ENCODE data around the gene SLC51B. TPM values are rescaled to one million over a fixed set of nuclear protein-coding genes. Genes with fewer than 3 reads are reported as not detected.

SLC51B gene
- polyA plus RNA-seq, 1 of the 3 experiments (the other 2 are of a cell fraction) = not detected

DNA sequence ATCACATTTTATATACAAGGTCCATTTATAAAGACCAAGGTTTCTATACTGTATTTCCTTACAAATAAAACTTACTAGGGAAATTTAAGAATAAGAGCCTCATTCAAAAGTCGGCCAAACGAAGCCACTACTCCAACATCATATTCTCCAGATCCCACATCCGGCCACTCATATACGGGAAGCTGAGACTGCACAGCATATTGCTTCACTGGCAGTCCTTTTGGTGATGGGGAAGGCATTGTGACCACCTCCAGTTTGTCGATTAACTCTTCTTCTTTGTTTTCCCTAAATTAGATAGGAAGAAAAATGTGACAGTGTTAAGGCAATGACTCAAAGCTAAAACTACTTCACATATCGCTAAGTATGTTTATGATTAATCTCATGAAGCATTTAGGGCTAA, 18.4 kb upstream of the SLC51B start:
- 92% methylated on average over 6 of the region's 6 CpGs for WGBS (ENCODE audit: low lambda C conversion rate)
- no peaks in the 10 kb centered on the region for H3F3A ChIP-seq (replicated peaks; ENCODE audit: insufficient read depth)
- H2AFZ ChIP-seq (ENCODE audit: low read depth) = no peak overlapping the region
- H3K4me3 ChIP-seq (ENCODE audit: low read depth in 2 of 2, low read length in 1 of 2) = no peak overlapping the region
- no peaks in the 10 kb centered on the region for H3K9me3 ChIP-seq
- POLR2A ChIA-PET = no interaction called here
- H3K27me3 ChIP-seq (ENCODE audit: insufficient read depth) = no peaks in the 10 kb centered on the region
- H3K9me2 ChIP-seq = no peaks in the 10 kb centered on the region
- no peak for DNase-seq
- no peak overlapping the region for H3K27ac ChIP-seq (ENCODE audit: low read depth in 2 of 2, low read length in 1 of 2)
- H3K36me3 ChIP-seq (replicated peaks in 1 of 2; ENCODE audit: control insufficient read depth in 1 of 2, insufficient read depth in 2 of 2, low read length in 1 of 2) = peaks cover 30 to 32% of the 10 kb centered on the region in 2 experiments
- H3K4me1 ChIP-seq (ENCODE audit: control insufficient read depth in 1 of 2, insufficient read depth in 2 of 2, low read depth in 1 of 2, low read length in 1 of 2) = peaks cover 0 to 6% of the 10 kb centered on the region in 2 experiments; a peak in 2 of 4 replicates
- no peak overlapping the region for H3K9ac ChIP-seq
- CTCF ChIA-PET = interaction anchor here (0.8 kb wide), 1 partner anchor 8 kb away, joined by 3 read pairs; no protein-coding TSS in a partner anchor
- H3K79me2 ChIP-seq (ENCODE audit: insufficient read depth) = peaks cover 25% of the 10 kb centered on the region
- H3K4me2 ChIP-seq = no peak overlapping the region
- H4K20me1 ChIP-seq (ENCODE audit: insufficient read depth) = no peaks in the 10 kb centered on the region
- TF ChIP-seq TEAD4 (IDR thresholded peaks at IDR 0.05; ENCODE audit: borderline replicate concordance, insufficient read depth) = no peak
- no peak for TF ChIP-seq CHD2 (IDR thresholded peaks at IDR 0.05; ENCODE audit: low read length, partially characterized antibody)
- TF ChIP-seq RCOR1 (IDR thresholded peaks at IDR 0.05; ENCODE audit: low read length) = no peak
- no peak for TF ChIP-seq YY1 (IDR thresholded peaks at IDR 0.05; ENCODE audit: low read depth)
- TF ChIP-seq NRF1 (IDR thresholded peaks at IDR 0.05; ENCODE audit: low read depth, low read length) = no peak
- TF ChIP-seq, protein P1, sequence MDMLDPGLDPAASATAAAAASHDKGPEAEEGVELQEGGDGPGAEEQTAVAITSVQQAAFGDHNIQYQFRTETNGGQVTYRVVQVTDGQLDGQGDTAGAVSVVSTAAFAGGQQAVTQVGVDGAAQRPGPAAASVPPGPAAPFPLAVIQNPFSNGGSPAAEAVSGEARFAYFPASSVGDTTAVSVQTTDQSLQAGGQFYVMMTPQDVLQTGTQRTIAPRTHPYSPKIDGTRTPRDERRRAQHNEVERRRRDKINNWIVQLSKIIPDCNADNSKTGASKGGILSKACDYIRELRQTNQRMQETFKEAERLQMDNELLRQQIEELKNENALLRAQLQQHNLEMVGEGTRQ (IDR thresholded peaks at IDR 0.05; ENCODE audit: borderline replicate concordance, low read depth, low read length) = no peak
- TF ChIP-seq, protein P2, sequence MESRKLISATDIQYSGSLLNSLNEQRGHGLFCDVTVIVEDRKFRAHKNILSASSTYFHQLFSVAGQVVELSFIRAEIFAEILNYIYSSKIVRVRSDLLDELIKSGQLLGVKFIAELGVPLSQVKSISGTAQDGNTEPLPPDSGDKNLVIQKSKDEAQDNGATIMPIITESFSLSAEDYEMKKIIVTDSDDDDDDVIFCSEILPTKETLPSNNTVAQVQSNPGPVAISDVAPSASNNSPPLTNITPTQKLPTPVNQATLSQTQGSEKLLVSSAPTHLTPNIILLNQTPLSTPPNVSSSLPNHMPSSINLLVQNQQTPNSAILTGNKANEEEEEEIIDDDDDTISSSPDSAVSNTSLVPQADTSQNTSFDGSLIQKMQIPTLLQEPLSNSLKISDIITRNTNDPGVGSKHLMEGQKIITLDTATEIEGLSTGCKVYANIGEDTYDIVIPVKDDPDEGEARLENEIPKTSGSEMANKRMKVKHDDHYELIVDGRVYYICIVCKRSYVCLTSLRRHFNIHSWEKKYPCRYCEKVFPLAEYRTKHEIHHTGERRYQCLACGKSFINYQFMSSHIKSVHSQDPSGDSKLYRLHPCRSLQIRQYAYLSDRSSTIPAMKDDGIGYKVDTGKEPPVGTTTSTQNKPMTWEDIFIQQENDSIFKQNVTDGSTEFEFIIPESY (IDR thresholded peaks at IDR 0.05; ENCODE audit: borderline replicate concordance, low read depth) = no peak
- TF ChIP-seq TAF1 (IDR thresholded peaks at IDR 0.05; ENCODE audit: borderline replicate concordance, low read depth, low read length) = no peak
- no peak for TF ChIP-seq ELF1 (IDR thresholded peaks at IDR 0.05)
- TF ChIP-seq POLR2AphosphoS5 (IDR thresholded peaks at IDR 0.05; ENCODE audit: low read depth, low read length) = no peak
- TF ChIP-seq EP300 (IDR thresholded peaks at IDR 0.05; ENCODE audit: borderline replicate concordance in 1 of 2, low read depth in 1 of 2, low read length in 1 of 2) = no peak

DNA sequence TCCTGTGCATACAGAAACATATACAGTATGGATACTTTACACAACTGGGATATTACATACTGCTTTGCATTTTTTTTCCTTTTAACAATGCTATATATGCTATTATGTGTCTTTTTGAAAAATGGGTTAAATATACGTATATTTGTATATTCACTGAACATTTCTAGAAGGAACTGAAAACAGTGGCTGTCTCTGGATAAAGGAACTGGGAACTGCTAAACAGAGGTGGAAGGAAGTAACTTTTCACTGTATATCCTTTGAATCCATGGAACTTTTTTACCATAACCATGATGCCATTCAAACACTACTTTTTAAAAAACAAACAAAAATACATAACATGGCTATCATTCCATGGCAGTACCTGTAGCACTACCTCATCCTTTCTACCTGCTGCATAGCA, 17.6 kb upstream of the SLC51B start:
- no peak for TF ChIP-seq FOSL2 (IDR thresholded peaks at IDR 0.05; ENCODE audit: borderline replicate concordance, low read depth)
- TF ChIP-seq, protein P3, sequence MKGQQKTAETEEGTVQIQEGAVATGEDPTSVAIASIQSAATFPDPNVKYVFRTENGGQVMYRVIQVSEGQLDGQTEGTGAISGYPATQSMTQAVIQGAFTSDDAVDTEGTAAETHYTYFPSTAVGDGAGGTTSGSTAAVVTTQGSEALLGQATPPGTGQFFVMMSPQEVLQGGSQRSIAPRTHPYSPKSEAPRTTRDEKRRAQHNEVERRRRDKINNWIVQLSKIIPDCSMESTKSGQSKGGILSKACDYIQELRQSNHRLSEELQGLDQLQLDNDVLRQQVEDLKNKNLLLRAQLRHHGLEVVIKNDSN (IDR thresholded peaks at IDR 0.05; ENCODE audit: borderline replicate concordance, low read depth) = no peak
- TF ChIP-seq, protein P4, sequence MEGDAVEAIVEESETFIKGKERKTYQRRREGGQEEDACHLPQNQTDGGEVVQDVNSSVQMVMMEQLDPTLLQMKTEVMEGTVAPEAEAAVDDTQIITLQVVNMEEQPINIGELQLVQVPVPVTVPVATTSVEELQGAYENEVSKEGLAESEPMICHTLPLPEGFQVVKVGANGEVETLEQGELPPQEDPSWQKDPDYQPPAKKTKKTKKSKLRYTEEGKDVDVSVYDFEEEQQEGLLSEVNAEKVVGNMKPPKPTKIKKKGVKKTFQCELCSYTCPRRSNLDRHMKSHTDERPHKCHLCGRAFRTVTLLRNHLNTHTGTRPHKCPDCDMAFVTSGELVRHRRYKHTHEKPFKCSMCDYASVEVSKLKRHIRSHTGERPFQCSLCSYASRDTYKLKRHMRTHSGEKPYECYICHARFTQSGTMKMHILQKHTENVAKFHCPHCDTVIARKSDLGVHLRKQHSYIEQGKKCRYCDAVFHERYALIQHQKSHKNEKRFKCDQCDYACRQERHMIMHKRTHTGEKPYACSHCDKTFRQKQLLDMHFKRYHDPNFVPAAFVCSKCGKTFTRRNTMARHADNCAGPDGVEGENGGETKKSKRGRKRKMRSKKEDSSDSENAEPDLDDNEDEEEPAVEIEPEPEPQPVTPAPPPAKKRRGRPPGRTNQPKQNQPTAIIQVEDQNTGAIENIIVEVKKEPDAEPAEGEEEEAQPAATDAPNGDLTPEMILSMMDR (IDR thresholded peaks at IDR 0.05) = no peak
- peaks cover 0 to 6% of the 10 kb centered on the region in 2 experiments; a peak in 2 of 4 replicates for H3K4me1 ChIP-seq (ENCODE audit: control insufficient read depth in 1 of 2, insufficient read depth in 2 of 2, low read depth in 1 of 2, low read length in 1 of 2)
- peak overlapping the region in 1 of 2 experiments; percentile 76; a peak in 1 of 4 replicates for H3K4me3 ChIP-seq (ENCODE audit: low read depth in 2 of 2, low read length in 1 of 2)
- H3K36me3 ChIP-seq (replicated peaks in 1 of 2; ENCODE audit: control insufficient read depth in 1 of 2, insufficient read depth in 2 of 2, low read length in 1 of 2) = peaks cover 25 to 30% of the 10 kb centered on the region in 2 experiments
- DNase-seq = no peak
- no peak overlapping the region for H3K9ac ChIP-seq
- H3K9me3 ChIP-seq = no peaks in the 10 kb centered on the region
- CTCF ChIA-PET = no interaction called here
- 95% methylated on average over 1 of the region's 1 CpG for WGBS (ENCODE audit: low lambda C conversion rate)
- H4K20me1 ChIP-seq (ENCODE audit: insufficient read depth) = no peaks in the 10 kb centered on the region
- no peaks in the 10 kb centered on the region for H3F3A ChIP-seq (replicated peaks; ENCODE audit: insufficient read depth)
- H3K9me2 ChIP-seq = no peaks in the 10 kb centered on the region
- POLR2A ChIA-PET = no interaction called here
- peak overlapping the region; percentile 95; the same call in 1 of the 2 replicates for H3K4me2 ChIP-seq
- H3K79me2 ChIP-seq (ENCODE audit: insufficient read depth) = peaks cover 25% of the 10 kb centered on the region
- no peak overlapping the region for H2AFZ ChIP-seq (ENCODE audit: low read depth)
- no peak overlapping the region for H3K27ac ChIP-seq (ENCODE audit: low read depth in 2 of 2, low read length in 1 of 2)
- no peaks in the 10 kb centered on the region for H3K27me3 ChIP-seq (ENCODE audit: insufficient read depth)

Measured in SK-N-SH (cell line).